ENCODE results near the gene ARHGEF28.

DNA sequence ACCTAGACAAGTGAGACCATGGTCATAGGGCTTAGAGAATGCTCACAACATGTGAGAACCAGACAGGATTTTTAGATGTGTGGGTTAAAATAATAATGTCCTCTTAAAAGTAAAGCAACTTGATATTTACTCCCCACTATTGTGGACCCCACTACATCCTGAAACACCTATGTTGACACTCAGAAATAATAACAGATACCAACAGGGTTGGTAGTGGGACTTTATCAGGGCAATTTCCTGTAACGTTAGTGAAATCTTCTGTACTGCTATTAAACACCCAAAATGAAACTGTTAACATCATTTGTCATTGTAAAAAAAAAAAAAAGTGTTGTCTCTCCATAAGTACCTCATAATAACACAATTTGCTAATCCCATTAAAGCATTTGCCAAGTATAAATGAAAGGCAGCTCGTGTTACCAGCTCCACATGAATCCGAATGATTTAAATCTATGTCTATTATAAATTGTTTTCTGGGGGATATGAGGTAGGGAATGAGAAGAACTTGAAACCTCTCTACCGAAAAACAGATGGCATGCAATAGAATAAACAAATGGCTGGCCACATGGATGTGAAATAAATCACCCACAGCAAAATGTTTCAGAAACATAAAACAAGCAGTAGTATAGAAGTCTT is 285.9 kb downstream of the ARHGEF28 start:
- TF ChIP-seq, protein P1, sequence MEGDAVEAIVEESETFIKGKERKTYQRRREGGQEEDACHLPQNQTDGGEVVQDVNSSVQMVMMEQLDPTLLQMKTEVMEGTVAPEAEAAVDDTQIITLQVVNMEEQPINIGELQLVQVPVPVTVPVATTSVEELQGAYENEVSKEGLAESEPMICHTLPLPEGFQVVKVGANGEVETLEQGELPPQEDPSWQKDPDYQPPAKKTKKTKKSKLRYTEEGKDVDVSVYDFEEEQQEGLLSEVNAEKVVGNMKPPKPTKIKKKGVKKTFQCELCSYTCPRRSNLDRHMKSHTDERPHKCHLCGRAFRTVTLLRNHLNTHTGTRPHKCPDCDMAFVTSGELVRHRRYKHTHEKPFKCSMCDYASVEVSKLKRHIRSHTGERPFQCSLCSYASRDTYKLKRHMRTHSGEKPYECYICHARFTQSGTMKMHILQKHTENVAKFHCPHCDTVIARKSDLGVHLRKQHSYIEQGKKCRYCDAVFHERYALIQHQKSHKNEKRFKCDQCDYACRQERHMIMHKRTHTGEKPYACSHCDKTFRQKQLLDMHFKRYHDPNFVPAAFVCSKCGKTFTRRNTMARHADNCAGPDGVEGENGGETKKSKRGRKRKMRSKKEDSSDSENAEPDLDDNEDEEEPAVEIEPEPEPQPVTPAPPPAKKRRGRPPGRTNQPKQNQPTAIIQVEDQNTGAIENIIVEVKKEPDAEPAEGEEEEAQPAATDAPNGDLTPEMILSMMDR (IDR thresholded peaks at IDR 0.05; ENCODE audit: poor library complexity, severe bottlenecking), result no peak
- TF ChIP-seq TAF1 (IDR thresholded peaks at IDR 0.05; ENCODE audit: low read depth) (no peak), EP300 (conservative IDR thresholded peaks at IDR 0.05; ENCODE audit: poor library complexity, severe bottlenecking) (no peak), POLR2AphosphoS5 (IDR thresholded peaks at IDR 0.05) (no peak), RAD21 (conservative IDR thresholded peaks at IDR 0.05) (no peak), EZH2 (IDR thresholded peaks at IDR 0.05; ENCODE audit: borderline replicate concordance, insufficient read depth, low read length, poor library complexity, severe bottlenecking) (no peak), MXI1 (conservative IDR thresholded peaks at IDR 0.05; ENCODE audit: poor library complexity, severe bottlenecking) (no peak), SMC3 (conservative IDR thresholded peaks at IDR 0.05; ENCODE audit: poor library complexity) (no peak)
- TF ChIP-seq, protein P2, sequence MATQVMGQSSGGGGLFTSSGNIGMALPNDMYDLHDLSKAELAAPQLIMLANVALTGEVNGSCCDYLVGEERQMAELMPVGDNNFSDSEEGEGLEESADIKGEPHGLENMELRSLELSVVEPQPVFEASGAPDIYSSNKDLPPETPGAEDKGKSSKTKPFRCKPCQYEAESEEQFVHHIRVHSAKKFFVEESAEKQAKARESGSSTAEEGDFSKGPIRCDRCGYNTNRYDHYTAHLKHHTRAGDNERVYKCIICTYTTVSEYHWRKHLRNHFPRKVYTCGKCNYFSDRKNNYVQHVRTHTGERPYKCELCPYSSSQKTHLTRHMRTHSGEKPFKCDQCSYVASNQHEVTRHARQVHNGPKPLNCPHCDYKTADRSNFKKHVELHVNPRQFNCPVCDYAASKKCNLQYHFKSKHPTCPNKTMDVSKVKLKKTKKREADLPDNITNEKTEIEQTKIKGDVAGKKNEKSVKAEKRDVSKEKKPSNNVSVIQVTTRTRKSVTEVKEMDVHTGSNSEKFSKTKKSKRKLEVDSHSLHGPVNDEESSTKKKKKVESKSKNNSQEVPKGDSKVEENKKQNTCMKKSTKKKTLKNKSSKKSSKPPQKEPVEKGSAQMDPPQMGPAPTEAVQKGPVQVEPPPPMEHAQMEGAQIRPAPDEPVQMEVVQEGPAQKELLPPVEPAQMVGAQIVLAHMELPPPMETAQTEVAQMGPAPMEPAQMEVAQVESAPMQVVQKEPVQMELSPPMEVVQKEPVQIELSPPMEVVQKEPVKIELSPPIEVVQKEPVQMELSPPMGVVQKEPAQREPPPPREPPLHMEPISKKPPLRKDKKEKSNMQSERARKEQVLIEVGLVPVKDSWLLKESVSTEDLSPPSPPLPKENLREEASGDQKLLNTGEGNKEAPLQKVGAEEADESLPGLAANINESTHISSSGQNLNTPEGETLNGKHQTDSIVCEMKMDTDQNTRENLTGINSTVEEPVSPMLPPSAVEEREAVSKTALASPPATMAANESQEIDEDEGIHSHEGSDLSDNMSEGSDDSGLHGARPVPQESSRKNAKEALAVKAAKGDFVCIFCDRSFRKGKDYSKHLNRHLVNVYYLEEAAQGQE (IDR thresholded peaks at IDR 0.05; ENCODE audit: borderline replicate concordance), result no peak

All from neural cell (in vitro differentiated cells).